Lower leg skin (tissue), 3 donors: ENCODE results near the gene TMCC2.

ENCODE experiments used
- POLR2A ChIP-seq, 2 donors: fragments of 450-650 bp; IDR thresholded peaks; one replicate each; pipeline ENCODE4 v1.6.1; 2016 to 2017; ENCODE audit warnings: antibody characterized with exemption in 2 of 2, mild to moderate bottlenecking in 1 of 2, moderate library complexity in 1 of 2
- TF ChIP-seq, protein P1 (sequence below), 3 donors: fragments of 450-650 bp; IDR thresholded peaks; one replicate each; pipeline ENCODE4 v1.5.1; 2016; ENCODE audit warnings: antibody characterized with exemption in 3 of 3, mild to moderate bottlenecking in 3 of 3, moderate library complexity in 2 of 3

GRCh38 chr1:205291596-205291995, 63.9 kb downstream of the TMCC2 start:
- TF ChIP-seq, protein P1, sequence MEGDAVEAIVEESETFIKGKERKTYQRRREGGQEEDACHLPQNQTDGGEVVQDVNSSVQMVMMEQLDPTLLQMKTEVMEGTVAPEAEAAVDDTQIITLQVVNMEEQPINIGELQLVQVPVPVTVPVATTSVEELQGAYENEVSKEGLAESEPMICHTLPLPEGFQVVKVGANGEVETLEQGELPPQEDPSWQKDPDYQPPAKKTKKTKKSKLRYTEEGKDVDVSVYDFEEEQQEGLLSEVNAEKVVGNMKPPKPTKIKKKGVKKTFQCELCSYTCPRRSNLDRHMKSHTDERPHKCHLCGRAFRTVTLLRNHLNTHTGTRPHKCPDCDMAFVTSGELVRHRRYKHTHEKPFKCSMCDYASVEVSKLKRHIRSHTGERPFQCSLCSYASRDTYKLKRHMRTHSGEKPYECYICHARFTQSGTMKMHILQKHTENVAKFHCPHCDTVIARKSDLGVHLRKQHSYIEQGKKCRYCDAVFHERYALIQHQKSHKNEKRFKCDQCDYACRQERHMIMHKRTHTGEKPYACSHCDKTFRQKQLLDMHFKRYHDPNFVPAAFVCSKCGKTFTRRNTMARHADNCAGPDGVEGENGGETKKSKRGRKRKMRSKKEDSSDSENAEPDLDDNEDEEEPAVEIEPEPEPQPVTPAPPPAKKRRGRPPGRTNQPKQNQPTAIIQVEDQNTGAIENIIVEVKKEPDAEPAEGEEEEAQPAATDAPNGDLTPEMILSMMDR (IDR thresholded peaks at IDR 0.05) = no peak
- no peak for TF ChIP-seq POLR2A (IDR thresholded peaks at IDR 0.05)
